ENCODE data around the gene ESPN.

ESPN gene

DNA sequence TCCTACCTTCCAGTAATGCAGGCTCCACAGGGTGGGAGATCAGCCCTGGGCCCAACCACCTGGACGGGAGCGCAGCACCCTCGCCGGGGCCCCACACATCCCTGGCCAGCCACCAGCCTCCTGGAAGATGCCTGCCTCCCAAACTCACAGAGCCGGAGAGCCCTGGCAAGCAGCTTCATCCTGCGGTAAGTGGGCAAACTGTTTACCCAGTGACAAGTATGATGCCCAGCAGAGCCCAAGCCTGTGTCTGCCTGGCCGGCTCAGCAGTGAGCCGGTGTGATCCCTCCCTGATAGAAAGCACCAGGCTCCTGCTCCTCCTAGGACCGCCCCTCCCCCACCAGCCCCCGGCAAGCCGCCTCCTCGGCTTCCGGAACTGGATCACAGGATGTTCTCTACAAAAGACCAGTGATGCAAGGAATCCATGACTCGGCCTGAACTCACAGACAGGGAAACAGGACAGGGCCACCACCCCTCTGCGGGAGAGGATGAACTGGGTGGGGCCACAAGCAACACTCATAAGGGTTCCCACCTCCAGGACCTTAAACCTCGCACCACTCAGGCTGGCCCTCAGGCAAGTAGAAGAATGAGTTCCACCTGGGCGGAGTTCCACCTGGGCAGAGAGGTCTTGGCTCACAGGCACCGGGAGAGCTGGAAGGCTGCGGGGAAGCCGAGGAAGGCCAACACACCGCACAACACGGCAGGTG lies 38.9 kb upstream of the ESPN start (continued):
- TF ChIP-seq, protein P1, sequence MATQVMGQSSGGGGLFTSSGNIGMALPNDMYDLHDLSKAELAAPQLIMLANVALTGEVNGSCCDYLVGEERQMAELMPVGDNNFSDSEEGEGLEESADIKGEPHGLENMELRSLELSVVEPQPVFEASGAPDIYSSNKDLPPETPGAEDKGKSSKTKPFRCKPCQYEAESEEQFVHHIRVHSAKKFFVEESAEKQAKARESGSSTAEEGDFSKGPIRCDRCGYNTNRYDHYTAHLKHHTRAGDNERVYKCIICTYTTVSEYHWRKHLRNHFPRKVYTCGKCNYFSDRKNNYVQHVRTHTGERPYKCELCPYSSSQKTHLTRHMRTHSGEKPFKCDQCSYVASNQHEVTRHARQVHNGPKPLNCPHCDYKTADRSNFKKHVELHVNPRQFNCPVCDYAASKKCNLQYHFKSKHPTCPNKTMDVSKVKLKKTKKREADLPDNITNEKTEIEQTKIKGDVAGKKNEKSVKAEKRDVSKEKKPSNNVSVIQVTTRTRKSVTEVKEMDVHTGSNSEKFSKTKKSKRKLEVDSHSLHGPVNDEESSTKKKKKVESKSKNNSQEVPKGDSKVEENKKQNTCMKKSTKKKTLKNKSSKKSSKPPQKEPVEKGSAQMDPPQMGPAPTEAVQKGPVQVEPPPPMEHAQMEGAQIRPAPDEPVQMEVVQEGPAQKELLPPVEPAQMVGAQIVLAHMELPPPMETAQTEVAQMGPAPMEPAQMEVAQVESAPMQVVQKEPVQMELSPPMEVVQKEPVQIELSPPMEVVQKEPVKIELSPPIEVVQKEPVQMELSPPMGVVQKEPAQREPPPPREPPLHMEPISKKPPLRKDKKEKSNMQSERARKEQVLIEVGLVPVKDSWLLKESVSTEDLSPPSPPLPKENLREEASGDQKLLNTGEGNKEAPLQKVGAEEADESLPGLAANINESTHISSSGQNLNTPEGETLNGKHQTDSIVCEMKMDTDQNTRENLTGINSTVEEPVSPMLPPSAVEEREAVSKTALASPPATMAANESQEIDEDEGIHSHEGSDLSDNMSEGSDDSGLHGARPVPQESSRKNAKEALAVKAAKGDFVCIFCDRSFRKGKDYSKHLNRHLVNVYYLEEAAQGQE (tag by site-specific recombination; IDR thresholded peaks at IDR 0.05) = no peak
- TF ChIP-seq, protein P2, sequence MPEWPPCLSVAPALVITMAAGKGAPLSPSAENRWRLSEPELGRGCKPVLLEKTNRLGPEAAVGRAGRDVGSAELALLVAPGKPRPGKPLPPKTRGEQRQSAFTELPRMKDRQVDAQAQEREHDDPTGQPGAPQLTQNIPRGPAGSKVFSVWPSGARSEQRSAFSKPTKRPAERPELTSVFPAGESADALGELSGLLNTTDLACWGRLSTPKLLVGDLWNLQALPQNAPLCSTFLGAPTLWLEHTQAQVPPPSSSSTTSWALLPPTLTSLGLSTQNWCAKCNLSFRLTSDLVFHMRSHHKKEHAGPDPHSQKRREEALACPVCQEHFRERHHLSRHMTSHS (tag by site-specific recombination; IDR thresholded peaks at IDR 0.05) = no peak
- TF ChIP-seq, protein P3, sequence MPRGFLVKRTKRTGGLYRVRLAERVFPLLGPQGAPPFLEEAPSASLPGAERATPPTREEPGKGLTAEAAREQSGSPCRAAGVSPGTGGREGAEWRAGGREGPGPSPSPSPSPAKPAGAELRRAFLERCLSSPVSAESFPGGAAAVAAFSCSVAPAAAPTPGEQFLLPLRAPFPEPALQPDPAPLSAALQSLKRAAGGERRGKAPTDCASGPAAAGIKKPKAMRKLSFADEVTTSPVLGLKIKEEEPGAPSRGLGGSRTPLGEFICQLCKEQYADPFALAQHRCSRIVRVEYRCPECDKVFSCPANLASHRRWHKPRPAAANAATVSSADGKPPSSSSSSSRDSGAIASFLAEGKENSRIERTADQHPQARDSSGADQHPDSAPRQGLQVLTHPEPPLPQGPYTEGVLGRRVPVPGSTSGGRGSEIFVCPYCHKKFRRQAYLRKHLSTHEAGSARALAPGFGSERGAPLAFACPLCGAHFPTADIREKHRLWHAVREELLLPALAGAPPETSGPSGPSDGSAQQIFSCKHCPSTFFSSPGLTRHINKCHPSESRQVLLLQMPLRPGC (tag by site-specific recombination; IDR thresholded peaks at IDR 0.05) = no peak
- TF ChIP-seq ZNF248 (tag by site-specific recombination; IDR thresholded peaks at IDR 0.05) (no peak), KLF1 (tag by site-specific recombination; IDR thresholded peaks at IDR 0.05) (peak; percentile 88), ZNF140 (tag by site-specific recombination; IDR thresholded peaks at IDR 0.05) (no peak), ZNF184 (tag by site-specific recombination; IDR thresholded peaks at IDR 0.05) (no peak), SCRT2 (tag by site-specific recombination; IDR thresholded peaks at IDR 0.05) (no peak), ZNF768 (tag by site-specific recombination; IDR thresholded peaks at IDR 0.05) (no peak), ZBTB21 (tag by site-specific recombination; IDR thresholded peaks at IDR 0.05) (peak; percentile 72)
- TF ChIP-seq, protein P4, sequence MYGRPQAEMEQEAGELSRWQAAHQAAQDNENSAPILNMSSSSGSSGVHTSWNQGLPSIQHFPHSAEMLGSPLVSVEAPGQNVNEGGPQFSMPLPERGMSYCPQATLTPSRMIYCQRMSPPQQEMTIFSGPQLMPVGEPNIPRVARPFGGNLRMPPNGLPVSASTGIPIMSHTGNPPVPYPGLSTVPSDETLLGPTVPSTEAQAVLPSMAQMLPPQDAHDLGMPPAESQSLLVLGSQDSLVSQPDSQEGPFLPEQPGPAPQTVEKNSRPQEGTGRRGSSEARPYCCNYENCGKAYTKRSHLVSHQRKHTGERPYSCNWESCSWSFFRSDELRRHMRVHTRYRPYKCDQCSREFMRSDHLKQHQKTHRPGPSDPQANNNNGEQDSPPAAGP (tag by site-specific recombination; IDR thresholded peaks at IDR 0.05) = peak; percentile 56
- TF ChIP-seq, protein P5, sequence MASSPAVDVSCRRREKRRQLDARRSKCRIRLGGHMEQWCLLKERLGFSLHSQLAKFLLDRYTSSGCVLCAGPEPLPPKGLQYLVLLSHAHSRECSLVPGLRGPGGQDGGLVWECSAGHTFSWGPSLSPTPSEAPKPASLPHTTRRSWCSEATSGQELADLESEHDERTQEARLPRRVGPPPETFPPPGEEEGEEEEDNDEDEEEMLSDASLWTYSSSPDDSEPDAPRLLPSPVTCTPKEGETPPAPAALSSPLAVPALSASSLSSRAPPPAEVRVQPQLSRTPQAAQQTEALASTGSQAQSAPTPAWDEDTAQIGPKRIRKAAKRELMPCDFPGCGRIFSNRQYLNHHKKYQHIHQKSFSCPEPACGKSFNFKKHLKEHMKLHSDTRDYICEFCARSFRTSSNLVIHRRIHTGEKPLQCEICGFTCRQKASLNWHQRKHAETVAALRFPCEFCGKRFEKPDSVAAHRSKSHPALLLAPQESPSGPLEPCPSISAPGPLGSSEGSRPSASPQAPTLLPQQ (tag by site-specific recombination; IDR thresholded peaks at IDR 0.05) = no peak

DNA sequence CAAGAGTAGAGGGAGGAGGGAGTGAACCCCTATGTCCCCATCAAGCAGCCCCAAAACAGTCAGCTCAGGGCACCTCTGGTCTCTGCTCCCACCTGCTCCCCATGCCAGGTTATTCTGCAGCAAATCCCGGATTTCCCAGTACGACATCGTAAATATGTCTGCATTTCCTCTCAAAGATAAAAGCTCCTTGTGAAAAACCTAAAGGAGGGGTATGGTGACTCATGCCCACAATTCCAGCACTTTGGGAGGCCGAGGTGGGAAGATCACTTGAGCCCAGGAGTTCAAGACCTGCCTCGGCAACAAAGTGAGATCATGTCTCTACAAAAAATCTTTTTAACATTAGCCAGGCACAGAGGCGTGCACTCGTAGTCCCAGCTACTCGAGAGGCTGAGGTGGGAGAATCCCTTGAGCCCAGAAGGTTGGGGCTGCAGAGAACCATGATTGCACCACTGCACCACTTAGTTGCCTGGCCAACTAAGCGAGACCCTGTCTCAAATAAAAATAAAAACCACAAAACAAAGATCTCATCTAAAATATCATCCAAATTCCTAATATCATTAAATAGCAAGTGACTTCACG lies 38.1 kb upstream of the ESPN start:
- H3K4me3 ChIP-seq (ENCODE audit: low read depth, low read length) = peak overlapping the region; percentile 32; the same call in 1 of the 2 replicates
- H3K36me3 ChIP-seq (ENCODE audit: control insufficient read depth in 2 of 2, insufficient read depth in 1 of 2, low read length in 2 of 2) = peaks cover 0 to 16% of the 10 kb centered on the region in 2 experiments; a peak in 2 of 3 replicates
- H3K4me1 ChIP-seq (ENCODE audit: control insufficient read depth, insufficient read depth, low read length) = peaks cover 16% of the 10 kb centered on the region
- POLR2A ChIA-PET = interaction anchor here (0.5 to 1.4 kb wide), 2 partner anchors 10 to 21 kb away, joined by 3 to 5 read pairs; no protein-coding TSS in a partner anchor
- H3K27ac ChIP-seq (ENCODE audit: extremely low read depth, low read depth, low read length) = peak overlapping the region; percentile 66
- no peaks in the 10 kb centered on the region for H3K9me3 ChIP-seq (ENCODE audit: control insufficient read depth, insufficient read depth, low read depth, low read length)
- CTCF ChIA-PET = interaction anchor here (0.6 to 1.0 kb wide), 5 partner anchors 21 to 42 kb away, joined by 3 to 4 read pairs (median 3); no protein-coding TSS in a partner anchor
- TF ChIP-seq ZNF324 (tag by site-specific recombination; IDR thresholded peaks at IDR 0.05) (peak; percentile 44; the same call in 1 of the 2 replicates), KLF8 (tag by site-specific recombination; IDR thresholded peaks at IDR 0.05) (peak; percentile 13; the same call in 1 of the 2 replicates), ZNF677 (tag by site-specific recombination; IDR thresholded peaks at IDR 0.05) (no peak), ZNF394 (tag by site-specific recombination; IDR thresholded peaks at IDR 0.05; ENCODE audit: borderline replicate concordance) (peak; percentile 68; the same call in 1 of the 2 replicates), ZNF366 (tag by site-specific recombination; conservative IDR thresholded peaks at IDR 0.05) (peak; percentile 73), ZXDB (tag by site-specific recombination; IDR thresholded peaks at IDR 0.05) (peak; percentile 63; the same call in 1 of the 2 replicates), ZNF600 (tag by site-specific recombination; IDR thresholded peaks at IDR 0.05) (peak; percentile 99), ZFHX2 (tag by site-specific recombination; conservative IDR thresholded peaks at IDR 0.05) (0 out of 2 replicates have a peak, but pooled peaks have one; percentile 14), ZNF121 (tag by site-specific recombination; IDR thresholded peaks at IDR 0.05) (peak; percentile 52; the same call in 1 of the 2 replicates), ZNF629 (tag by site-specific recombination; IDR thresholded peaks at IDR 0.05) (peak; percentile 37), SP7 (tag by site-specific recombination; IDR thresholded peaks at IDR 0.05) (peak; percentile 44; the same call in 1 of the 2 replicates), ZNF529 (tag by site-specific recombination; IDR thresholded peaks at IDR 0.05; ENCODE audit: insufficient replicate concordance) (no peak), MYNN (tag by site-specific recombination; IDR thresholded peaks at IDR 0.05; ENCODE audit: borderline replicate concordance) (peak; percentile 73; the same call in 1 of the 2 replicates)
- TF ChIP-seq, protein P4 (tag by site-specific recombination; IDR thresholded peaks at IDR 0.05) = peak; percentile 82; the same call in 1 of the 2 replicates
